ENCODE measurements around the gene UST.
"Not testable (repeated sequence)": the region's sequence is repeated elsewhere in the genome, so short reads cannot be mapped to it uniquely, and the experiment has no call there.

The UST gene

DNA sequence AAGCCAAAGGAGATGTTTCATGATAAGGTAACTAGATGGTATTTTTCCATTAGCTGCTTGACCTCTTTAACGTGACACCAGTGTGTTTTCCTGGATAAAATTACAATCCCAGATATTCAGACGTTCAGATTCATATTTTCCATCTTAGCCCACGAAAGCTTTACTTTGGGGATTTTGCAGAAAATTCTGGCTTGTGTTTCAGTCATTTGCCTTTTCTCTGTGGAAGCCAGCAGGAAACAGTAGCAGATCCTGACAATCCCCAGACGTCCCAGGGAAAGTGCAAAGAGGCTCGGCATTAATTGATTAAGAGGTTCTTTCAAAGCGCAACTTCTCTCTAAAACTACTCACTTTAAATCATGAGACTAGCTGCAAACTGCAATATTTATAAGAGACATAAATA lies 243.6 kb downstream of the UST start:
- H3K27ac ChIP-seq (ENCODE audit: low read length) = no peak overlapping the region
- peaks cover 7% of the 10 kb centered on the region for H3K4me1 ChIP-seq (ENCODE audit: control insufficient read depth, insufficient read depth, low read length)
- H3K27me3 ChIP-seq (ENCODE audit: control insufficient read depth, insufficient read depth, low read length) = no peaks in the 10 kb centered on the region
- no peak overlapping the region for H3K4me3 ChIP-seq (ENCODE audit: low read length)
- no peaks in the 10 kb centered on the region; the same call in 1 of the 2 replicates for H3K36me3 ChIP-seq (ENCODE audit: control insufficient read depth, insufficient read depth, low read length)
- DNase-seq (ENCODE audit: low read depth, low spot score) = no peak
- no CpG with 5 or more reads among the region's 6 CpGs for WGBS (ENCODE audit: insufficient coverage, insufficient read length)
- no peaks in the 10 kb centered on the region for H3K9me3 ChIP-seq (ENCODE audit: control insufficient read depth, insufficient read depth, low read length)

DNA sequence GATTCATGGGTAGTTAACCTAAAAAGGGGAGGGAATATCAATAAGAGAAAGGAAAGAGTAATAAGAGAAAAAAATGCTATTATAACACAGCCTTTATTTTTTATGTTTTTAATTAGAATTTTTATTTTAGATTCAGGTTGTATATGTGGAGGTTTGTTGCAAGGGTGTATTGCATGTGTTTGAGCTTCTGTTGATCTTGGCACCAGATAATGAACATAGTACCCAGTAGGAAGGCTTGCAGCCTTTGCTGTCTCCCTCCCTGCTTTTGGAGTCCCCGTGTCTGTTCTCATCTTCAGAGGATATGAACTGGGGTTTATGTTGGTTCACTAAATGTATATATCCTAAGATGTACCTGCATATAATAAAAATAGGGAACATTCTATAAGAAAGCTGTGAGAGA lies 250.0 kb downstream of the UST start:
- Histone ChIP-seq H3K4me1 (ENCODE audit: control insufficient read depth, insufficient read depth, low read length) (0 out of 2 replicates have a peak, but pooled peaks cover 1% of the 10 kb centered on the region), H3K9me3 (ENCODE audit: control insufficient read depth, insufficient read depth, low read length) (no peaks in the 10 kb centered on the region), H3K36me3 (ENCODE audit: control insufficient read depth, insufficient read depth, low read length) (no peaks in the 10 kb centered on the region; the same call in 1 of the 2 replicates), H3K27me3 (ENCODE audit: control insufficient read depth, insufficient read depth, low read length) (no peaks in the 10 kb centered on the region), H3K4me3 (ENCODE audit: low read length) (no peak overlapping the region), H3K27ac (ENCODE audit: low read length) (no peak overlapping the region)
- WGBS (ENCODE audit: insufficient coverage, insufficient read length) = no CpG with 5 or more reads among the region's 1 CpG
- DNase-seq (ENCODE audit: low read depth, low spot score) = no peak

DNA sequence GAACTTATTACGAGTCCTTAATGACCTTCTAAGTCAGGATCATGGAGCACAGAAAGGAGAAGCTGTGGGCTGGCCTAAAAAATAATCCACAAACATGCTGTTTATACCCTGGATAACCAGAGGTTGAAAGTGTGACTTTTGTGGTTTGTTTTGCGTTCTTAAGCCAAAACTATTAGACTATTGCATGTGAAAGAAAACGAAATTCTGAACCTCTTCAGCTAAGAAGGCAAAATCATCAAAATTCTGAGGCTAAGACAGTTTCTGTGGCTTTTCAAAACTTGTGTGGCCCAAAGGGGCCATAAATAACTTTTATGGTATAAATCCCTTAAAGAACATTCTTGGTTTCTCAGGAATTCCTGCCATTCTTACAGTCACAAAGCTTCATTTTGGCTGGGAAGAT lies 251.0 kb downstream of the UST start:
- no peak overlapping the region for H3K27ac ChIP-seq (ENCODE audit: low read length)
- DNase-seq (ENCODE audit: low read depth, low spot score) = no peak
- H3K9me3 ChIP-seq (ENCODE audit: control insufficient read depth, insufficient read depth, low read length) = no peaks in the 10 kb centered on the region
- H3K36me3 ChIP-seq (ENCODE audit: control insufficient read depth, insufficient read depth, low read length) = no peaks in the 10 kb centered on the region; the same call in 1 of the 2 replicates
- no CpG with 5 or more reads among the region's 3 CpGs for WGBS (ENCODE audit: insufficient coverage, insufficient read length)
- H3K4me3 ChIP-seq (ENCODE audit: low read length) = no peak overlapping the region
- no peaks in the 10 kb centered on the region for H3K27me3 ChIP-seq (ENCODE audit: control insufficient read depth, insufficient read depth, low read length)
- H3K4me1 ChIP-seq (ENCODE audit: control insufficient read depth, insufficient read depth, low read length) = 0 out of 2 replicates have a peak, but pooled peaks cover 1% of the 10 kb centered on the region

DNA sequence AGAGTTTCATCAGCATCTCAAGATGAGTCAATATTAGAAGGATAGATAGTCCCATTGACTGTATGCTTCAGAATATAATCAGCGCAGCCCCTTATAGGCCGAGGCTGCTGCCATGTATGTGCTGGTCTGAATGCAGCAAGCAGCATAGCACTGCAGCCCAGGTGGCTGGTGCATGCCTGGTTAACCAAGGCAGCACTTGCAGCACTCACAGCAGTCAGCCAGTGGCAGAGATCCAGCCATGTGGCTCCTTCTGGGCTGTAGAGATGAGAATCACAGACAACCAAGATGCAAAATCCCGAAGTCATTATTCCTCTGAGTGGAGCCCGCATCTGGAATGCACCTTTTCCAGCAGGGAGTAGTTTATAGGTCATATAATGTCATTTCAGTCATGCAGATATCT lies 251.9 kb downstream of the UST start:
- no peak overlapping the region for H3K27ac ChIP-seq (ENCODE audit: low read length)
- H3K27me3 ChIP-seq (ENCODE audit: control insufficient read depth, insufficient read depth, low read length) = no peaks in the 10 kb centered on the region
- H3K9me3 ChIP-seq (ENCODE audit: control insufficient read depth, insufficient read depth, low read length) = no peaks in the 10 kb centered on the region
- no peak for DNase-seq (ENCODE audit: low read depth, low spot score)
- no peaks in the 10 kb centered on the region; the same call in 1 of the 2 replicates for H3K36me3 ChIP-seq (ENCODE audit: control insufficient read depth, insufficient read depth, low read length)
- no CpG with 5 or more reads among the region's 4 CpGs for WGBS (ENCODE audit: insufficient coverage, insufficient read length)
- H3K4me1 ChIP-seq (ENCODE audit: control insufficient read depth, insufficient read depth, low read length) = 0 out of 2 replicates have a peak, but pooled peaks cover 1% of the 10 kb centered on the region
- H3K4me3 ChIP-seq (ENCODE audit: low read length) = no peak overlapping the region

DNA sequence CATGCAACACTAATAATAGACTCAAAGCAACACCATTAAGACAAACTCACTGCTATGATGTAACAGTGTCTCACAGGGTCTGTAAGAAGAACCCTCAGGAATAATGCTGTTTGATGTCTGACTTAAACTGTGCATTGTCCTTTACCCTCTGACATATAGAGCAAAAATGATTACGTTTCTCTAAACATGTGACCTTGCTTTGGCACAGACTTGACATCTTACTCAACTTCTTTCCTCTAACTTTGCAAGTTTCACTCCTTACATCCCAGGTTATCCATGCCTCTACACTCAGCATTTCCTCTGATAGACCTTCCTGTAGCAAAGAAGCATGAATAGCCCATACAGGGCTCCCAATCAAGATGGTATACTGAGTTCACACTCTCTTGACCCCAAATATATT lies 252.7 kb downstream of the UST start:
- no peak for DNase-seq (ENCODE audit: low read depth, low spot score)
- Histone ChIP-seq H3K36me3 (ENCODE audit: control insufficient read depth, insufficient read depth, low read length) (no peaks in the 10 kb centered on the region; the same call in 1 of the 2 replicates), H3K9me3 (ENCODE audit: control insufficient read depth, insufficient read depth, low read length) (no peaks in the 10 kb centered on the region), H3K4me1 (ENCODE audit: control insufficient read depth, insufficient read depth, low read length) (0 out of 2 replicates have a peak, but pooled peaks cover 1% of the 10 kb centered on the region), H3K27me3 (ENCODE audit: control insufficient read depth, insufficient read depth, low read length) (no peaks in the 10 kb centered on the region), H3K27ac (ENCODE audit: low read length) (no peak overlapping the region), H3K4me3 (ENCODE audit: low read length) (no peak overlapping the region)
- no CpG with 5 or more reads among the region's 1 CpG for WGBS (ENCODE audit: insufficient coverage, insufficient read length)

DNA sequence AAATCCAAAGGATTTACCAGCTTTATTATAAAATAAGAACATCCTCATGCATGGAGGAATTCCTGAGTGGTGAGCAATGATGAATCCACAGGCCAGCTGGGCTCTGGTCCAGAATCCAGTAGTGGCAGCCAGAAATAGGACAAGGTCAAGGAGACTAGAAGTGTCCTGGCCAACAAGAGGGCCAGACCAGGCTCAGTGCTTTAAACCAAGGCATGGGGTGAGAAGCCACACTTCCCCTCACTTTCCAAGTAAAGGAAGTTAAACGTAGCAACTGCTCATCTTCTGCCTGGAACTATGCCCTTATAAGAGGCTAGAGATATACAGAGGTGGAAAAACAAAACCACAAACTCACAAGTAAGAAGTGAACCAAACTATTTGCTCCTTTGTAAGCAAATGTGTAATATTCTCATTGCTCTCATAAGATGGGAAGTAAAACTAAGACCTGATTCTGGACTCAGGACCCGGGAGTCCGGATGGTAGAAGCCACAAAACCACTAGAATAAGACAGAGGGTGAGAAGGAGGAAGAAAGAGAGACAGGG lies 253.2 kb downstream of the UST start:
- Histone ChIP-seq H3K4me3 (ENCODE audit: low read length) (no peak overlapping the region), H3K4me1 (ENCODE audit: control insufficient read depth, insufficient read depth, low read length) (0 out of 2 replicates have a peak, but pooled peaks cover 1% of the 10 kb centered on the region), H3K27me3 (ENCODE audit: control insufficient read depth, insufficient read depth, low read length) (no peaks in the 10 kb centered on the region), H3K27ac (ENCODE audit: low read length) (no peak overlapping the region), H3K36me3 (ENCODE audit: control insufficient read depth, insufficient read depth, low read length) (no peaks in the 10 kb centered on the region; the same call in 1 of the 2 replicates), H3K9me3 (ENCODE audit: control insufficient read depth, insufficient read depth, low read length) (no peaks in the 10 kb centered on the region)
- WGBS (ENCODE audit: insufficient coverage, insufficient read length) = no CpG with 5 or more reads among the region's 3 CpGs
- no peak for DNase-seq (ENCODE audit: low read depth, low spot score)

DNA sequence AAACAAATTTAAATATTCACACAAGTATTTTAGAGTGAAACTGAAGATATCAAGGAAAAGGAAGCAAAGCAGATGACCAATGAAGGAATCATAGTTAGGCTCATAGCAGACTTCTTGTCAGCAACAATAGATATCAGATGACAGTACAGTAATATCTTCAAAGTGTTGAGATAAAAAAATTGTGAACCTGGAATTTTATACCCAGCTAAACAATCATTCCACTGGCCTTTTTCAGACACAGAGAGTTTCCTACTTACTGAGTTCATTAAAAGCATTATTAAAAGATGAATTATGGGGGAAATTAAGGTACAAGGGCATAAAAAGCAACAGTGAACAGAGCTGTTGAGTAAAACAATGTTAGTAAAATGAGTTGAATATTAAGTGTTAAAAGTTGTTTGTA lies 254.6 kb downstream of the UST start:
- Histone ChIP-seq H3K4me3 (ENCODE audit: low read length) (no peak overlapping the region), H3K27ac (ENCODE audit: low read length) (no peak overlapping the region)

DNA sequence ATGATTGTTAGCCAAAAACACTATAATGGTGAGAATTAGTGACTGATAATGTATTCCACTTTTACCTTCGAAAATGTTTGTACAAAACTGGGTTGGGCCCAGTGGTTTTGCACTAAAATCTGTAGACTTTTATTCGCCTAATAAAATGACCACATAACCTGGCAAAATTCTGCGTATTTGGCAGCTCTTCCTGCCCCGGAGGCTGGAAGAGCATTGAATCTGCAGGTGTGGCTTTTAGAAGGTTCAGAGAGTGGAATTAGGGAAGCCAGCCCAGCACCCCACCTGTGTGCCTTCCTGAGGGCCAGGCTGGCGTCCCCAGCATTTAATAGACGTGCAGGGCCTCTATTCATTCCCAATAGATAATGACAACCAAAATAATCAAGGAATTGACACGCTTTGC lies 256.7 kb downstream of the UST start:
- H3K27me3 ChIP-seq (ENCODE audit: control insufficient read depth, insufficient read depth, low read length) = no peaks in the 10 kb centered on the region
- WGBS (ENCODE audit: insufficient coverage, insufficient read length) = no CpG with 5 or more reads among the region's 7 CpGs

More for the DNA sequence above, 254.6 kb downstream of the UST start:
- no peak for DNase-seq (ENCODE audit: low read depth, low spot score)
- Histone ChIP-seq H3K9me3 (ENCODE audit: control insufficient read depth, insufficient read depth, low read length) (no peaks in the 10 kb centered on the region), H3K36me3 (ENCODE audit: control insufficient read depth, insufficient read depth, low read length) (no peaks in the 10 kb centered on the region; the same call in 1 of the 2 replicates), H3K4me1 (ENCODE audit: control insufficient read depth, insufficient read depth, low read length) (0 out of 2 replicates have a peak, but pooled peaks cover 1% of the 10 kb centered on the region), H3K27me3 (ENCODE audit: control insufficient read depth, insufficient read depth, low read length) (no peaks in the 10 kb centered on the region)

DNA sequence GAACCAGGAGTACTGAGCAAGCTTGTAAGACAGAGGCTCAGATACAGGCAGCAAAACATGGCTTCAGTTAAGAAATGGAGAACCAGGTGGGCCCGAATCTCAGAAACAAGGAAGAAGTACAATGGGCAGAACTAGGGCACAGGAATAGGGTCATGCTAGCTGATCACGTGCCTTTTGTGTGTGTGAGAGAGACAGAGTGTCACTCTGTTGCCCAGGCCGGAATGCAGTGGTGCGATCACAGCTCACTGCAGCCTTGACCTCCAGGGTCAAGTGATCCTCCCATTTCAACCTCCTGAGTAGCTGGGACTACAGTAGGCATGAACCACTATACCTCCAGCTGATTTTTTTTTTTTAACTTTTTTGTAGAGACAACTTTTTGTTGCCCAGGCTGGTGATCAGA lies 257.8 kb downstream of the UST start:
- no peak overlapping the region for H3K4me3 ChIP-seq (ENCODE audit: low read length)
- no CpG with 5 or more reads among the region's 4 CpGs for WGBS (ENCODE audit: insufficient coverage, insufficient read length)
- no peaks in the 10 kb centered on the region for H3K9me3 ChIP-seq (ENCODE audit: control insufficient read depth, insufficient read depth, low read length)
- no peak overlapping the region for H3K27ac ChIP-seq (ENCODE audit: low read length)
- no peaks in the 10 kb centered on the region; the same call in 1 of the 2 replicates for H3K36me3 ChIP-seq (ENCODE audit: control insufficient read depth, insufficient read depth, low read length)
- no peaks in the 10 kb centered on the region for H3K4me1 ChIP-seq (ENCODE audit: control insufficient read depth, insufficient read depth, low read length)
- no peaks in the 10 kb centered on the region for H3K27me3 ChIP-seq (ENCODE audit: control insufficient read depth, insufficient read depth, low read length)
- DNase-seq (ENCODE audit: low read depth, low spot score) = no peak

More for the DNA sequence above, 256.7 kb downstream of the UST start:
- no peak for DNase-seq (ENCODE audit: low read depth, low spot score)
- Histone ChIP-seq H3K27ac (ENCODE audit: low read length) (no peak overlapping the region), H3K36me3 (ENCODE audit: control insufficient read depth, insufficient read depth, low read length) (no peaks in the 10 kb centered on the region; the same call in 1 of the 2 replicates), H3K9me3 (ENCODE audit: control insufficient read depth, insufficient read depth, low read length) (no peaks in the 10 kb centered on the region), H3K4me1 (ENCODE audit: control insufficient read depth, insufficient read depth, low read length) (0 out of 2 replicates have a peak, but pooled peaks cover 1% of the 10 kb centered on the region), H3K4me3 (ENCODE audit: low read length) (no peak overlapping the region)

DNA sequence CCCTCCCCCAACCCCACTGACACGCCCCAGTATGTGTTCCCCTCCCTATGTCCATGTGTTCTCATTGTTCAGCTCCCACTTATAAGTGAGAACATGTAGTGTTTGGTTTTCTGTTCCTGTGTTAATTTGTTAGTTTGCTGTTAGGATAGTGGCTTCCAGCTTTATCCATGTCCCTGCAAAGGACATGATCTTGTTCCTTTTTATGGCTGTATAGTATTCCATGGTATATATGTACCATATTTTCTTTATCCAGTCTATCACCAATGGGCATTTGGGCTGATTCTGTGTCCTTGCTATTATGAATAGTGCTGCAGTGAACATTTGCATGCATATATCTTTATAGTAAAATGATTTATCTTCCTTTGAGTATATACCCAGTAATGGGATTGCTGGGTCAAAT lies 259.4 kb downstream of the UST start:
- H3K36me3 ChIP-seq (ENCODE audit: control insufficient read depth, insufficient read depth, low read length); H3K4me1 ChIP-seq (ENCODE audit: control insufficient read depth, insufficient read depth, low read length); H3K27ac ChIP-seq (ENCODE audit: low read length); H3K4me3 ChIP-seq (ENCODE audit: low read length); DNase-seq (ENCODE audit: low read depth, low spot score); H3K9me3 ChIP-seq (ENCODE audit: control insufficient read depth, insufficient read depth, low read length); H3K27me3 ChIP-seq (ENCODE audit: control insufficient read depth, insufficient read depth, low read length): not testable (repeated sequence)
- no CpG with 5 or more reads among the region's 1 CpG for WGBS (ENCODE audit: insufficient coverage, insufficient read length)

DNA sequence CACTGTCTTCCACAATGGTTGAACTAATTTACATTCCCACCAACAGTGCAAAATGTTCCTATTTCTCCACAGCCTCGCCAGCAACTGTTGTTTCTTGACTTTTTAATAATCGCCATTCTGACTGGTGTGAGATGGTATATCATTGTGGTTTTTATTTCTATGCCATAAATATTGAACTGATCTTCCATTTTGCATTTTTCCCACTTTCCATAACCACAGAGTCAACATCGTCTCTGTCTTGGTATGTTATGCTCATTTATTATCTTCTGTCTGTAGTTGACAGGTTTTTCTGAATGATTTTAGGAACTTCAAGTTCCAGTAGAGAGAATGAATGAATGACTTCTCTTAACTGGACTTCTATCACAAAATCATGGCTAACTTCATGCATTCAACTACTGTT lies 259.8 kb downstream of the UST start:
- Histone ChIP-seq H3K9me3 (ENCODE audit: control insufficient read depth, insufficient read depth, low read length) (no peaks in the 10 kb centered on the region), H3K4me1 (ENCODE audit: control insufficient read depth, insufficient read depth, low read length) (no peaks in the 10 kb centered on the region), H3K27me3 (ENCODE audit: control insufficient read depth, insufficient read depth, low read length) (no peaks in the 10 kb centered on the region), H3K36me3 (ENCODE audit: control insufficient read depth, insufficient read depth, low read length) (no peaks in the 10 kb centered on the region), H3K4me3 (ENCODE audit: low read length) (no peak overlapping the region), H3K27ac (ENCODE audit: low read length) (no peak overlapping the region)
- no CpG with 5 or more reads among the region's 3 CpGs for WGBS (ENCODE audit: insufficient coverage, insufficient read length)
- no peak for DNase-seq (ENCODE audit: low read depth, low spot score)

Measured in iPS DF 6.9 (cell line).